RCC 7860 (cell line): ENCODE measurements around the gene MFAP2.

Experiments used
- DNase-seq: peaks from one replicate; pipeline ENCODE4 v3.0.0-alpha.2; 2015; ENCODE audit warnings: low spot score
- FAIRE-seq: peaks from 2 replicates; lab custom pipeline; 2012; peaks lifted over from hg19 to GRCh38; lab: Jason Lieb, UNC

The MFAP2 gene, protein sequence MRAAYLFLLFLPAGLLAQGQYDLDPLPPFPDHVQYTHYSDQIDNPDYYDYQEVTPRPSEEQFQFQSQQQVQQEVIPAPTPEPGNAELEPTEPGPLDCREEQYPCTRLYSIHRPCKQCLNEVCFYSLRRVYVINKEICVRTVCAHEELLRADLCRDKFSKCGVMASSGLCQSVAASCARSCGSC

GRCh38 chr1:16980473-16981268 is at the start of gene MFAP2:
TSS of gene MFAP2 (minus strand) at chr1:16980620. CDS start at chr1:16978273, 2,347 bp downstream.
- DNase-seq: no peak

GRCh38 chr1:17030206-17030605 is 49.8 kb upstream of the MFAP2 start:
- no peak for FAIRE-seq
- DNase-seq: no peak

More at GRCh38 chr1:16980473-16981268, at the start of gene MFAP2:
- no peak for FAIRE-seq

DNA sequence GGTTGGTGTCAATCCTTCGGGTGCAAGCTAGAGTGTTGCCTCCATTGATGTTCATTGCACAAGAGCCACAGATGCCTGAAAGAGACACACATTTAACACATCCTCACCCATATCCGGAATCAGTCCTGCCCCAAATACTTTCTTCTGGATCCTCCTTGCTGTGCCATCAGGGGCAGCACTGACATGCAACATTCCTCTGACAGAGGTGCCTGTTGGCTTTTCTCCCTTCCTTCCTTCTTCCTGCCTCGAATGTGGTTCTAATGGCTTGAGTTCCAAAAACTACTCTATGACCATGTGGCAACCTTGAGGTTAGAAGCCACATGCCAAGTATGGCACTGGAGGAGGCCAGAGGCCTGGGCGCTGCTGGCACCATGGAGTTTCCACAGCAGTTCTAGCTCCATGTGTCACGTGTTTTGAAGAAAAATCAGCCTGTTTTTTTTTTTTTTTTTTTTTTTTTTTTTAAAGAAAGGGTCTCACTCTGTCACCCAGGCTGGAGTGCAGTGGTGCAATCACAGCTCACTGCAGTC is 48.3 kb upstream of the MFAP2 start:
- FAIRE-seq: no peak
- no peak for DNase-seq

DNA sequence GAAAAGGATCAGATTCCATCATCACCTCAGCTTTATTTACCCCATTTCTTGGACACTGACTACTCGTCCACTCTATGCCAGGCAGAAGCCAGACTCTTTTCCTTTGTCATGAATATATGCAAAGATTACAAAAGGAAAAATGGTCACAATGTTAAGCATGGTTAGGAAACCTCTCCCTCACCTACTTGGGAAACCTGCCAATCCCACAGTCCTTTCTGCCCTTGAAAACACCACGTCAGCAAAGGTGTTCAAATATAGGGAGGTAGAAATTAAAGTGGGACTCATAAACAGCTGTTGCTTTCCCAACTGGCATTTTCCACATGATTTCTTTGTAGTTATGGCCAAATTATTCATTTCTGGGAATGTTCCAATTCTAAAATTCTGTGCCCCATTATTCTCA is 47.5 kb upstream of the MFAP2 start:
- FAIRE-seq (no peak), DNase-seq (no peak)

- DNase-seq (no peak), FAIRE-seq (no peak)
Measured at GRCh38 chr1:17027403-17027802, 47.0 kb upstream of the MFAP2 start.

GRCh38 chr1:17024721-17025120 is 44.3 kb upstream of the MFAP2 start:
- DNase-seq (no peak), FAIRE-seq (no peak)

- DNase-seq (no peak), FAIRE-seq (no peak)
Measured at GRCh38 chr1:17023573-17023972, 43.2 kb upstream of the MFAP2 start.

GRCh38 chr1:17023102-17023501 is 42.7 kb upstream of the MFAP2 start:
- no peak for FAIRE-seq
- DNase-seq: no peak

DNA sequence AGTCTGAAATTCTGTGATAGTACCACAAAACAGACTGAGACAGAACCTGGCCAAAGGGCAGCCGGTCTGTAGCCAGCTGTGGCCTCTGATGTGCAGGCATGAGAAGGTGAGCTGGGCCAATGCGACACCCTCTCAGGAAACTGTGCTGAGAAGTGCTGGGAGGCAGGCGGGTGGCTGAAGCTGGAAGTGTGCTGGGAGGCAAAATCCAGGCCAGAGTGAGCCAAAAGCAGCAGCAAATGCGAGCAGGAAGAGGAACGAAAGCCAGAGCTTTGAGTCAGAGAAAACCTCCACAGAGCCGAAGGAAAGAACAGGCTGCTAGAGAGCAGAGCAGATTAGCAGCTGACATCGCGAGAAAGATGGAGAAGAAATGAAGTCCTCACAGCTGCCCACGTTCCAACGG is 41.5 kb upstream of the MFAP2 start:
- FAIRE-seq (no peak), DNase-seq (no peak)

GRCh38 chr1:17020502-17020901 is 40.1 kb upstream of the MFAP2 start:
- no peak for FAIRE-seq
- no peak for DNase-seq

- no peak for FAIRE-seq
- DNase-seq: no peak
Measured at GRCh38 chr1:17018849-17019248, 38.4 kb upstream of the MFAP2 start.

GRCh38 chr1:17017435-17017834 is 37.0 kb upstream of the MFAP2 start:
- DNase-seq: no peak
- no peak for FAIRE-seq

DNA sequence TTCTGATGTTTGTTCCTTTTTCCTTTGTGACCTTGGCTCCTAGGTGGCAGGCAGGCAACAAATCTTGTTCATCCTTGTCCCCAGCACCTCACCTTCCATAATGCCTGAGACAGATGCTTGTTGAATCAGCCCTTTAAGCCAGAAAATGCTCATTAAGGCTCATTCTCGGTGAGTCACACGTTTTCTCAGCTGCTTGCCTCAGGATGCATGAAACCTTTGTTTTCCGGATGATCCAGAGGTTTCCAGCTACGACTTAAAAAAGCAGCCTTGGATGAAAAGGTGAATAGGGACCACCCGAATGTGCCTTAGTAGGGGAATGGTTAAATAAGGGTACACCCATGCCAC is 35.9 kb upstream of the MFAP2 start:
- no peak for DNase-seq
- no peak for FAIRE-seq

DNA sequence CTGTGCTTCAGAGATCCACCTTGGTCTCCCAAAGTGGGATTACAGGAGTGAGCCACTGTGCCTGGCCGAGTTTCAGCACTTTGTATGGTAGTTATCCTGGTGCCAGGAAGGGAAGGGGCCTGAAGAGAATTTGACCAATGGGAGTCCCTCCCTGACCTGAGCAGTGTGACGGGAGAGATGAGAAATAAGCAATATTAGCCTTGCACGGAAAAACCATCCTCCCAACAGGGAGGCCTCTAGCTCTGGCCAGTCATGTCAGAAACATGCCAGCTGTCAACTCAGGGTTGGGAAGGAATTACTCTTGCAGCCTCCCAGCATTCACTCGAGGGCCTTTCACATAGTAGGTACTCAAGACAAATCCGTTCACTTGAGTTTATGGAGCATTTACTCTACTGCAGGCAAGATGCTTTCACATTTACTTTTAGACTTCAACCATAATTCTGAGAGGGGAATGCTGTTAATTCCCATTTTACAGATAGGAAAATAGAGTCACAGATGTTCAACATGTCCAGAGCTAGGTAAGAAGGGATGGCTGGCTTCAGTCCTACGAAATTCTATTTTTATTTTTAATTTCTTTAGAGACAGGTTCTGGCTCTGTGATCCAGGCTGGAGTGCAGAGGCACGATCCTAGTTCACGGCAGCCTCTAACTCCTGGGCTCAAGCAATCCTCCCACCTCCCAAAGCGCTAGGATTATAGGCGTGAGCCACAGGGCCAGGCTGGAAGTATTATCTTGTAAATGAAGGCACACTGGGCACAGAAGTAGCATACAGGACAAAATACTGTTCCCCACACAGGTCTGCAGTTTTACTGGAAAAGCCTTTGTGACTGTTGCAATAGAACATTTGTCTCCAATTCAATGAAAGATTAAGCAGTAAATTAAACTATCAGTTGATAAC is 34.5 kb upstream of the MFAP2 start:
- FAIRE-seq: no peak
- no peak for DNase-seq

GRCh38 chr1:17013491-17014320 is 33.3 kb upstream of the MFAP2 start:
- DNase-seq: no peak
- FAIRE-seq: no peak

- FAIRE-seq (no peak), DNase-seq (no peak)
Measured at GRCh38 chr1:17012775-17013490, 32.5 kb upstream of the MFAP2 start.

- FAIRE-seq: no peak
- DNase-seq: peak; percentile 50
Measured at GRCh38 chr1:17011439-17012307, 31.3 kb upstream of the MFAP2 start, which contains the start of gene ATP13A2. TSS of gene ATP13A2 (minus strand) at chr1:17011928. CDS start at chr1:17011738, 190 bp downstream.

GRCh38 chr1:17011092-17011438 is 30.6 kb upstream of the MFAP2 start:
- no peak for DNase-seq
- FAIRE-seq: no peak

- FAIRE-seq: no peak
- DNase-seq: no peak
Measured at GRCh38 chr1:17009706-17010105, 29.3 kb upstream of the MFAP2 start.
